ENCODE data around the gene KCNAB2.

Gene KCNAB2

DNA sequence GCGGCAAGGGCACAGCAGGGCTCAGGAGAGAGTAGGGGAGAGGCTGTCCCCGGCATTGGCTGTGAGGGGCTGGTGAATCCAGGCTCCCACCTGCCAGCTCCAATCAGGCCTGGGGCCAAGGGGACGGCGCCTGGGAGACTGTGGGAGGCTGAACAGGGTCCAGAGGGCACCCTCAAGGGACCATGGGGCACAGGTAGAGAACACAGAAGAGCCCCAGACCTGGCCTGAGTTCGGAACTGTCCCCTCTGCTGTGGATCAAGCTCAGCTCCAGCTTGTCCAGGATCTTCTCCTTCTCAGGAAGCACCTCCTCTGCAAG is 67.0 kb downstream of the KCNAB2 start:
- no peak for DNase-seq

DNA sequence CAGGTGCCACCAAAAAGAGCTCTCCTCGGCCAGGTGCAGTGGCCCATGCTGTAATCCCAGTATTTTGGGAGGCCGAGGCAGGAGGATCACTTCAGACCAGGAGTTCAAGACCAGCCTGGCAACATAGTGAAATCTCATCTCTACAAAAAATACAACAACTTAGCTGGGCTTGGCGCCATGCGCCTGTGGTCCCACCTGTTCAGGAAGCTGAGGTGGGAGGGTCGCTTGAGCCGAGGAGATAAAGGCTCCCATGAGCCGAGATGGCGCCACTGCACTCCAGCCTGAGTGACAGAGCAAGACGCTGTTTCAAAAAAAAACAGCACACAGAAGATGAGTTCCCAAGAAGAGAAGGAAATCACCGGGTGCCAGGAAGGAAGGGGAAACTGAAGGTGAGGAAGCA is 67.4 kb downstream of the KCNAB2 start:
- no peak for DNase-seq

DNA sequence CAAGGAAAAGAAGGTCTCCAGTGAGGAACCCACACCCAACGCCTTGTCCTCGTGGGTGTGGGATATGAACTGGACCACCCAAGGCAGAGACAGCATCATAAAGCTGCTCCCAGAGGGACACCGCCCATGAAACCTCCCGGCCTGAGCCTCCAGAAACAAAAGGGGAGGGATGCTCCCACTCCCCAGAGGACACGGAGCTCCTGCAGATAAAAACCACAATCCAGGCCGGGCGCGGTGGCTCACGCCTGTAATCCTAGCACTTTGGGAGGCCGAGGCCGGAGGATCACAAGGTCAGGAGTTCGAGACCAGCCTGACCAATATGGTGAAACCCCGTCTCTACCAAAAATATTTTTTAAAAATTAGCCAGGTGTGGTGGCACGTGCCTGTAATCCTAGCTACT is 68.1 kb downstream of the KCNAB2 start:
- no peak for DNase-seq

DNA sequence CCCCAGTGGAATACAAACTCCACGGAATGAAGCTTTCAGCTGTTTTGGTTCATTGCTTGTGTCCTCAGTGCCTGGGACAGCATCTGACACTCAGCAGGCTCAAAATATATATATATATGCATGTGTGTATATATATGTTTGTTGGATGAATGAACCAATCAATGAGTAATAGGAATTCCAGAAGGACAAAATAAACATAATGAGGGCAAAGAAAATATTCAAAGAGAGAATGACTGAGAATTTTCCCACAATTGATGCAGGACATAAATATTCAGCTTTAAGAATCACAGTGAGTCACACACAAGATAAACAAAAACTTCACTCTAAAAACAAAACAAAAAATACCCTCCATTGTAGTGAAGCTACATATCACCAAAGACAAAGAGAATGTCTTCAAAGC is 70.4 kb downstream of the KCNAB2 start:
- no peak for DNase-seq

DNA sequence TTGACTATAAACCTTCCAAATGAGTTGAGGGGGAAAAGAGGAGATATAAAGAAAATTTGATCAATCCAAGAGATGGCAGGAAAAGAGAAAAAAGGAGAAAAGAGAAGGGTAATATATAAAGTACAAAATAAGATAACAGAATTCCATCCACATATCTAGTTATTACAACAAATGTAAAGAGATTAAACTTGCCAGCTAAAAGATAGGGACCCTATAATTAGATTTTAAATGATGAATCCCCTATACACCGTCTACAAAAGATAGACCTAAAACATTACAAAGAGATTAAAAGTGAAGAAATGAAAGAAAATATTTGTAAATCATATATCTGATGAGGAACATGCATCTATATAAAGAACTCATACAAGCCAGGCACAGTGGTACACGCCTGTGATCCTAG is 71.4 kb downstream of the KCNAB2 start:
- DNase-seq, result no peak

DNA sequence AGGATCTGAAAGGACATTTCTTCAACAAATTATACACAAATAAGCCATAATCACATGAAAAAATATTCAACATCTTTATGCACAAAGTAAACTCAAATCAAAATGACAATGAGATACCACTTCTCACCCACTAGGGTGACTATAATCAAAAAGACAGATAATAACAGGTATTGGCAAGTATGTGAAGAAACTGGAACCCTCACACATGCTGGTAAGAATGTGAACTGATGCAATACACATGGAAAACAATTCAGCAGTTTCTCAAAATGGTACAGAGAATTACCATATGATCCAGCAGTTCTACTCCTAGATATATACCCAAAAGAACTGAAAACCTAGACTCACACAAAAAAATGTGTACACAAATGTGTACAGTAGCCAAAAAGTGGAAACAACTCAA is 71.9 kb downstream of the KCNAB2 start:
- no peak for DNase-seq

DNA sequence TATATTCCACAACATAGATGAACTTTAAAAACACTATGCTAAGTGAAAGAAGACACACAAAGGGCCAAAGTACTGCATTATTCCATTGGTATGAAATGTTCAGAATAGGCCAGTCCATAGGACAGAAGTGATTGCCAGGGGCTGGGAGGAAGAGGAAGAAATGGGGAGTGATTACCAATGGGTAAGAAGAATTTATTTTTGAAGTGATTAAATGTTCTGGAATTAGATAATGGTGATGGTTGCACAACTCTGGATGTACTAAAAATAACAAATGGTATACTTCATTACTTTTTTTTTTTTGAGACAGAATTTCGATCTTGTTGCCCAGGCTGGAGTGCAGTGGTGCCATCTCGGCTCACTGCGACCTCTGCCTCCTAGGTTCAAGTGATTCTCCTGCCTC is 72.7 kb downstream of the KCNAB2 start:
- DNase-seq, result no peak

DNA sequence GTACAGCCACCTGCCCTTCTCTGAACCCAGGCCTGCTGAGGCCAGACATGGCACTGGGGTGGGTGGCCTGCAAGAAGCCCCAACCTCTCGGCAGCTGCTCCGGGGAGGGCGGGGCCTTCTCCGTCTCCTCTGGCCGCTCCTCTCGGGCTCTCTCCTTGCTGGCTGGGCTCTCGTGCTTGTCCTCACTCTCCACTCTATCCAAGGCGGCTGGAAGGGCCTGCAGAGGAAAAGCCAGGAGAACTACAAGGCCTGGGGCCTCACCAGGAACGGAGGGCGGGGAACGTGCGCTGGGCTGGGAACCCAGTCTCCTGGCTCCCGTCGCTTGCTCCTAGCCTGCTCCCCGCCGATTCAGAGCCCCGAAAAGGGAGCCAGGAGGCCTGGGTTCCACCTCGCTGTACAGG is 75.3 kb downstream of the KCNAB2 start:
- DNase-seq, result no peak

DNA sequence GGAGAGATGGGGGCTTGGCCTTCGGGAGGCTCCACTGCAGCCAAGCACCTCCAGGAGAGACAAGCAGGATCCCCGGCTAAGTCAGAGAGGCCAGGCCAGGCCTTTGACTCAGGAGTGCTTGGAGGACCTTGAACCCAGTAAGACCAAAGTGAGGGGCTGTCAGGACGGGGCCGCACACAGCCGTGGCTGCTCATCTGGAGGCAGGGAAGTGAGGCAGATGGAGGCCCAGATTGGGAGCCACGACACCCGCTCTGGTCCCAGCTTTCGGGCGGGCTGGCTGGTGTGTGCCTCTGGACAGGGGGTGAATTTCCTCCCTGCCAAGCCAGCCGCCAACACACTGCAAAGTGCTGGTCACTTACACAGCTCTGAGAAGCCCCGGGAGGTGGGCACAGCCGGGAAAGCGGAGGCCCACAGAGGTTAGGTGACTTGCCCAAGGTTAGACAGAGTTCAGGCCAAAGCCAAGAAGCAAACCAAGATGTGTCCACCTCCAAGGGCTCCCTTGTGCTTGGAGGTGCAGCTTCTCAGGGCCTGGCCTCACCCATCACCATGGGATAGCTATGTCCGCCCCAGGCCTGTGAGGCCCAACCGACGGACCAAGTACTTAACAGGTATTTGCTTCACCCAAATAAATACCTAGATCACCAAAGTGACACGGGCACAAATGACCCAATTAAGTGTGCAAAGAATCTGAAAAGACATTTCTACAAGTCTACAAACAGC is 76.1 kb downstream of the KCNAB2 start:
- no peak for DNase-seq

DNA sequence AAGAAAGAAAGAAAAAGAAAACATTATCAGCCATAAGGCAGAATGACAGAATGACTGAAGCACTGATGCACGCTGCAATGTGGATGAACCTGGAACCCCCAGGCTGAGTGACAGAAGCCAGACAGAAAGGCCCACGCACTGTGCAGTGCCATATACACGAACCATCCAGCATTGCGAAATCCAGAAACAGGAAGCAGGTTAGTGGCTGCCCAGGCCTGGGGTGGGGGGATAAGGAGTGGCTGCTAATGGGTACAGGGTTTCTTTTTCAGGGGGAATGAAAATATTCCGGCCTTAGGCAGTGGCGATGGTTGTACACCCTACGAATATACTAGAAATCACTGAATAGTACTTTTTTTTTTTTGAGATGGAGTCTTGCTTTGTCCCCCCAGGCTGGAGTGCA is 77.4 kb downstream of the KCNAB2 start:
- no peak for DNase-seq

DNA sequence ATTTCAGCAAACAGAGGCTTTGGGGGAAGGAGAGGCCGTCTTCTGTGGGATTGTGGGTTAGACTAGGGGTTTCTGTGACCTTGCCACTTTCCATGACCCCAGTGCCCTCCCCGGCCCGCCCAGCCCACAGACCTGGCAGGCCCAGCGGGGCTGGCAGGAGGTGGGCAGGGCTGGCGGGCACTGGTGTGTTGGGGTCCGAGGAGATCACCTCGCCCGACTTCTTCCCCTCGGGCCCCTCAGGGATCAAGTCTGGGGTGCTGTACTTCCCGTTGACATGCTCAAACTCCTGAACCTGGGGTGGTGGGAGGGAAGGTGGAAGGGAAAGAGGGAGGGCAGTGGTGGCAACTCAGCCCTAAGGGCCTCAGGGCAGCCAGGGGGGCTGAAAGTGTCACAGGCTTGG is 78.1 kb downstream of the KCNAB2 start:
- no peak for DNase-seq

DNA sequence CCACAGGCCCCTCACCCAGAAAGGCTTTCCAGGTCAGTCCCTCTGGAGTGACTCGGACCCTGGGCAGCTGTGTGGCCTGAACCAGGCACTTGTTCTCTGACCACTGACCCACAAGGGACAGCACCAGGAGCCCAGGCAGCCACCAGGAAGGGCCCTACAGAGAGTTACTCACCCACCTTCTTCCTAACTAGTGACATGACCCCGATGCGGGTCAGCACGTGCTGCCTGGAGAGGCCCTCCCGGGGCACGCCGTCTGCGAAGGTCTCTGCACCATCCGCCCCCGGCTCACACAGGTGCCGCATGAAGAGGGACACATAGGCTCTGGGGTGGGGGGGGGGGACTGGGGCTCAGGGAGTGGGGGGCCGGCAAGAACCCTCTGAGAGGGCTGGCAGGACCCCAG is 78.7 kb downstream of the KCNAB2 start:
- DNase-seq, result no peak

DNA sequence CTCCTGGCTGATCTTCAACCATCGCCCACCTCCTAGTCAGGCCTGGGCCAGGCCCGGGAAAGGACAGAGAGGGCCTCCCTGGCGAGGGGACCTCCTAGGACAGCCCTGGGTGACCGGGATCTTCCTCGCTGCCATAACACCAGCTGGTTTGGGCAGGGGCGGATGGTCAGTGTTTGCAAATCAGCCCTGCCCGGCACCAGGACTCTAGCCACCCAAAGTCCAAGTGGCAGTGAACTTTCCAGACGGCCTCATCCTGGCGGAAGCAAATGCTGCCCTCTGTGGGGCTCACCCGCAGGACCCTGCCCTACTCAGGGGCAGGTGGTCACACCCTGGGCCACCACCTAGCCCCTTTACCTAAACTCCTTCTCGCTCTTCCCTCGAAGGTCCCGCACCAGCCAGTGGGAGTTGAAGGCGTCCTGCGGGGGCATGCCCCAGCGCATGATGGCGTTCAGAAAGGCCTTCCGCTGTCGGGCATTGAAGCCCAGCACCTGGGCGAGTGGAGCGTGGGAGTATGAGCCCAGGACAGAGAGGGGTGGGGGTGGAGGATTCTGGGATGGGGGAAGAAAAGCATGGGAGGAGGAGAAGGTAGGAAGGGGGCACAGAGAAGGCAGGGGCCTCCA is 79.2 kb downstream of the KCNAB2 start:
- DNase-seq, result no peak

DNA sequence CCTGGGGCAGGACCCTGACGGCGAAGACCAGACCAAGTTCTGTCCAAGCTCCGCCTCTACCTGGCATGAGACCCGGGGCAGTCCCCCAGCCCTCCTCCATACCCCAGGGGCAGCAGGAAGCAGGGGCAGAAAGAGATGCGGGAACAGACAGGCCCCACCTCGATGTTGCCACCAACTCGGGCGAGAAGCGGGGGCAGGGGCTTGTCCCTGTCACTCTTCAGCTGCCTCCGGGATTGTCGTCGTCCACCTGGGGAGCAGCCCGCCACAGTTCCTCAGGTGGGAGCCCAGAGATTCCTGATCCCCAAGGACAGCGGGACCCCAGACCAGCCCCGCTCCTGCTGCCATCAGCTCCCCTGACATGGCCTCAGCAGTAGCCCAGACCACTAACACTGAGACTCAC is 79.7 kb downstream of the KCNAB2 start:
- DNase-seq, result no peak

DNA sequence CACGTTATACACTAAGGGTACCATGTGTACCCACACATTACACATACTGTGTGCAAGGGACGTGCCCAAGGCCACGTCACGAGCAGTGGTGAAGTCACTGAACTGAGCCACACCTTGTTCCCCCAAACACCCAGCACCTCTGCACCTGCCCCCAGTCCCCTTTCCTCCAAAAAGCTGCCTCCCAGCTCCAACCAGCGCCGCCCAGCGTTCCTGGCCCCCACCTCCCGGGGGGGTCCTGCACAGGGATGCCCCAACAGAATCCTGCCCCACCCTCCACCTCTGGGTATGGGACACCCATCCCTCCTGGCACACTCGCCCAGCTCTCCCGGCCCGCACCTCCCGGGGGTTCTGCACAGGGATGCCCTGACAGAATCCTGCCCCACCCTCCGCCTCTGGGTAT is 80.3 kb downstream of the KCNAB2 start:
- DNase-seq, result no peak

DNA sequence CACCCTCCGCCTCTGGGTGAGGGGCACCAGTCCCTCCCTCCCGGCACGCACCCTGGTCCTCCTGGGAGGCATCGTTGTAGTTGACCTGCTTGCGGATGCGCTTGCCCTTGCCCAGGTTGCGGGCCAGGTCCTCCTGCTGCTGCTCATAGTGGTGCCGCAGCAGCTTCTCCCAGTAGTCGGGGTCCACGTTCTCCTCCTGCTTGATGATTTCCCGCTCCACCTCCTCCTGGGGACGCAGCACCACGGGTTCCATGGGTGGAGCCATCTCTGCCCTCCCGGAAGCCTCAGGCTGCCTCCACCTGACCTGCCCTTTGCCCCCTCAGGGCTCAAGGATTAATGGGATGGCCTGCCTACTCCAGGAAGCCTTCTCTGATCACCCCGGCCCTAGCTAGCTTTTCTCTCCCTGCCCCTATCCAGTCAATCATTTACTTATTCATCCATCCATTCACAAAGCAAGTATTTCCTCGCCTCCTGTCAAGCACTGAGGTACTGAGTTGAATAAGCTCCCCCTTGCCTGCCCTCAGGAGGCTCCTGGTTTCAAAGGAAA is 80.9 kb downstream of the KCNAB2 start:
- DNase-seq, result no peak

DNA sequence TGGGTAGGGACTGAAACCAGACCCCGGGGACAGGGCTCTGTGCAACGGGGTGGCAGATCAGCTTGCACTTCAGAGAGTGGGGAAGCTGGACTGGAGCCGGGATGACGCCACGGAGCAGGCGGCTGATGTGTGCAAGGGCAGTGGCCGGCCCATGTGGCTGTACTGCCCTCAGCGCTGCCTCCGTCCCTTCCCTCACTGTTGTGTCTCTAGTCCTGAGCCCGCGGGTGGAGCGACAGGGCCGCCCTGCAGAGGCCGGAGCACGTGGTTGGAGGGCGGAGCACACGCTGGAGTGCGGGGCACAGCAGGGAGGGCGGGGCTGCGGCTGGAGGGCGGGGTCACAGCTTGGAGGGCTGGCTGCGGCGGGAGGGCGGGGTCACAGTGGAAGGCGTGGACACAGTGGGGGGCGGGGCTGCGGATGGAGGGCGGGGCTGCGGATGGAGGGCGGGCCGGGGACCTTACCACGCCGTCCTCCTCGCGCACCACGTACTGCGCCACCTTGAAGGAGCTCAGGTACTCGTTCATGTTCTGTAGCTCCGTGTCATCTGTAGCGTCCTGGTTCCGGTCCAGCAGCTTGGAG is 82.0 kb downstream of the KCNAB2 start:
- no peak for DNase-seq

DNA sequence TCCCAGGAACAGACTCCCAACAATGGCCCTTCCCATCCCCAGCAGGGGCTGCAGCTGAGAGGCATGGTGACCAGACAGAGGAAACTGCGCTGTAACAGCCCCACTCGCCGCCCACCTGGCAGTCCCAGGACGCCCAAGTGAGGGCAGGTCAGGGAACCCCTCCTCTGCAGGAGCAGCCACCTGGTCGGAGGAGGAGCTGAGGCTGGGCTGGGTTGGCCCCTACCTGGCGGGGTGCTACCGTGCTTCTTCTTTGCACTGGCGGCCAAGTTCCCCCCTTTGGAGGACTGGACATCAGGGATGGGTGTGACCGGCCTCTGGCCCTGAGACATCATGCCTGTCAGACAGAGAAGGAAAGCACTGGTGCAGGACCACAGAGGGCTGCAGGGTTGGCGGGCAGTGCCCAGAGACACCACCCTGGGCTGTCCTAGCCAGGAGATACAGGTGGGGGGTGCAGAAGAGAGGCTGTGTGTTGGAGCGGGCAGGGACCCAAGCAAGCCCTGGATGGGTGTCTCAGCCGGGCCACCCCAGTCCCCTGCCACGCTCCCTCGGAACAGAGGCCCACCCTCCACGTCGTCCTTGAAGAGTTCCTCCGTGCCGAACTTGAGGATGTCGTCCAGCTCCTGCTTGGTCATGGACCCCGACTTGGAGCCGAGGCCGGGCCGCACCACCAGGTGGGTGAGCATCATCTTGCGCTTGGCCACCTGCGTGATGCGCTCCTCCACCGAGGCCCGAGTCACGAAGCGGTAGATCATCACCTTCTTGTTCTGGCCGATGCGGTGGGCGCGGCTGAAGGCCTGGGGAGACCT is 82.8 kb downstream of the KCNAB2 start:
- DNase-seq, result no peak

DNA sequence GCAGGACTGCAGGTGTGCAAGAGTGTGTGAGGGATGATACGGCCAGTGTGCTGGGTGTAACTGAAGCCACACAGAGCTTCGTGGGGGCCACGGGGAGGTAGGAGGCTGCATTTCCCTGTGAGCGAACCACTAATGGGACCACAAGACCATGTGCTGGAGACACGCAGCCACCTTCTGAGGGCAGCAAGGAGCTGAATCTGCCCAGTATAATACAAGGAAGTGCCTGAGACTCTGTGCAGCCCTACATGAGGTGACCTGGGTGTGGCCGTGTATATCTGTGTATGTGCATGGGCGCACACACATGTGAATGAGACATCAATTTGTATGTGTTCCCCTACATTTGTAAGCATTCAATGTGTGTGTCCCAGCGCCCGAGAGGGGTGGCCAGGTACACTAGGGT is 83.6 kb downstream of the KCNAB2 start:
- DNase-seq, result no peak

DNA sequence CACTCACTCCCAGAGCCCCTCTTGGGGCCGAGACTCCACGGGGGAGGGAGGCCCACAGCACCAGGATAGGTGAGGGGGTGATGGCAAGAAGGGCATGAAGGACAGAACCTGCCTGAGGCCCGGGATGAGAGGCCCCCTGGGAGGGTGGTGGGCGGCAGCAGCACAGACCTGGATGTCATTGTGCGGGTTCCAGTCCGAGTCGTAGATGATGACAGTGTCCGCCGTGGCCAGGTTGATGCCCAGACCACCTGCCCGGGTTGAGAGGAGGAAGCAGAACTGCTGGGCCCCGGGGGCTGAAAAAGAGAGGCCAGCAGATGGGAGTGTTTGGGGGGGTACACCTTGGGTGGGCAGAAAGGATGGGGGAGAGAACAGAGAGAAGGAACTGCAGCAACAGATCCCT is 84.3 kb downstream of the KCNAB2 start:
- no peak for DNase-seq

DNA sequence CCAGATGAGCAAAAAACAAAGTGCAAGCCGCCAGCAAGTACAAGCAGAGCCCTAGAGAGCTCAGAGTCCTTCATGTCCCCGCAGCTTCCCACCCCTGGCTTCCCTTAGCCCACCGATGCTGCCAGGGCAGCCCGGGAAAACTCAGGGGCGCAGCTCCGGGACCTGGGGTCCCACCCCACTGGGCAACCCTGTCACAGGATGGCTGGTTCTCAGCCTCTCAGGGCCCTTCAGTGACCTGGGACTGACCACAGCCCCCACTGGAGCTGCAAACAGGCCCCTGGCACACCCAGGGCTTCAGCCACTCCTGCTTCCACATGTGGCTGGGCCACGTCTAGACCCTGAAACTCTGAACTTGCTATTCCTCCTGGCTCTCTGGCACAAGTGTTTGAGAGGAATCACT is 84.9 kb downstream of the KCNAB2 start:
- no peak for DNase-seq

DNA sequence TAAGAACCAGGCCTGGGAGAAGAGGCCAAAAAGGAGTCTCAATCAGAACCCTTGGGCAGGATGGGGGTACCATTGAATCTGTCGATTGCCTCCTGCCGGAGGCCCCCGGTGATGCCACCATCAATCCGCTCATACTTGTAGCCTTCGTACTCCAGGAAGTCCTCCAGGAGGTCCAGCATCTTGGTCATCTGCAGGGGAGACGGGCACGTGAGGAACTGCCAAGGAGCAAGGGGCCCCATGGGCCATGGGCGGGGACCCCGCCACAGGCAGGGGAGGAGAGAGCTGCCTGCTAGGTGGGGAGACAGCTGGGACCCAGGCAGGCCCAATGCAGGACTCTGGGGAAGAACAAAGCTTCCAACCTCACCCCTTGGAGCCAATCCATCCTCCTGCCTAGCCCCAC is 85.9 kb downstream of the KCNAB2 start:
- DNase-seq, result no peak

DNA sequence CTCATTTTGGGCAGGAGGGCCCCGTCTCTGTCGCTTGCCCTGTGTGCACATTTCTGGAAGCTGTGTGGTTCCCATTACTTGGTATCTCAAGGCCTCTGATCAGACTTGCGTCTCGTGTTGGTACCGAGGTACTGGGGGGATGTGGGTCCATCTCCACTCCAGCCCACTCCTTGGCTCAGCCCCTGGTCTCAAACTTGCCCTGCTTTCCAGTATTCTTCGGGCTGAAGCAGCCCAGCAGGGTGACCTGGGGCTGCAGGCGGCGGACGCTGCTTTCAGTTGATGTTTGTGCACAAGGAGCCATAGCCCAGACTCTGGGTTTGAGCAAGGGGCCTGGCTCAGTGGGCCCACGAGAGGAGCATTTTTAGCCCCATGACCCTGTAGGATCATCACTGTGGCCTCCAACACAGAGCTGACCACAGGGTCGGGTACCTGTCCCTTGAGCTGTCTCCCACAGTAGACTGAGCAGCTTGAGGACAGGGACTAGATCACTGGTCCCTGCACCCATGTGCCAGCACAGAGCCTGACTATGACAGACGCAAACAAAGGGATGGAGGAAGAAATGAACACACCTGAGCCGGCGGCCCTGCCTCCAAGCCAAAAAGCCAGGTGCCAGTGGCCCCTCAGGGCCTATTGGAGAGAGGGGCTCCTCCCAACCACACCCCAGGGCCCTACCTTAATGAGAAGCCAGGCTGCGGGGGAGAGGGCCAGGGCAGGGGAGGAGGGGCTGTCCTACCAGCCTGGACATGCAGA is 87.6 kb downstream of the KCNAB2 start:
- no peak for DNase-seq
